ENCODE measurements around the gene CPEB1.

Gene CPEB1

GRCh38 chr15:82649226-82649999, 2.2 kb upstream of the CPEB1 start:
- no peak overlapping the region for H3K4me3 ChIP-seq (ENCODE audit: low read depth, low read length)
- no peaks in the 10 kb centered on the region for H3K36me3 ChIP-seq (ENCODE audit: control insufficient read depth in 2 of 2, insufficient read depth in 1 of 2, low read length in 2 of 2)
- CTCF ChIA-PET: interaction anchor here (0.5 to 0.7 kb wide), 3 partner anchors 44 to 361 kb away, joined by 3 to 4 read pairs (median 3); no protein-coding TSS in a partner anchor
- no peaks in the 10 kb centered on the region for H3K4me1 ChIP-seq (ENCODE audit: control insufficient read depth, insufficient read depth, low read length)
- POLR2A ChIA-PET: interaction anchor here (2.0 kb wide), 1 partner anchor 101 kb away, joined by 10 read pairs; no protein-coding TSS in a partner anchor
- TF ChIP-seq ZNF155 (tag by site-specific recombination; IDR thresholded peaks at IDR 0.05) (no peak), ATF2 (tag by site-specific recombination; IDR thresholded peaks at IDR 0.05; ENCODE audit: low read depth) (no peak), ZEB2 (tag by site-specific recombination; IDR thresholded peaks at IDR 0.05) (no peak), ZSCAN18 (tag by site-specific recombination; IDR thresholded peaks at IDR 0.05) (no peak)
- H3K9me3 ChIP-seq (ENCODE audit: control insufficient read depth, insufficient read depth, low read depth, low read length): no peaks in the 10 kb centered on the region
- H3K27ac ChIP-seq (ENCODE audit: extremely low read depth, low read depth, low read length): no peak overlapping the region

GRCh38 chr15:82648257-82649103, 1.3 kb upstream of the CPEB1 start:
- no peak for TF ChIP-seq KLF7 (tag by site-specific recombination; IDR thresholded peaks at IDR 0.05; ENCODE audit: borderline replicate concordance)
- no peak for TF ChIP-seq ZNF544 (tag by site-specific recombination; IDR thresholded peaks at IDR 0.05)
- TF ChIP-seq ELK4 (IDR thresholded peaks at IDR 0.05; ENCODE audit: borderline replicate concordance, low read depth, low read length): no peak
- TF ChIP-seq ZFP69B (tag by site-specific recombination; IDR thresholded peaks at IDR 0.05): 0 out of 2 replicates have a peak, but pooled peaks have one; percentile 17
- no peak for TF ChIP-seq BCL11A (tag by site-specific recombination; IDR thresholded peaks at IDR 0.05; ENCODE audit: low read depth)
- no peak for TF ChIP-seq ZNF707 (tag by site-specific recombination; IDR thresholded peaks at IDR 0.05)
- peak overlapping the region; percentile 50 for H3K4me3 ChIP-seq (ENCODE audit: low read depth, low read length)
- CTCF ChIA-PET: interaction anchor here (0.6 to 0.7 kb wide), 2 partner anchors 45 to 784 kb away, joined by 3 read pairs; no protein-coding TSS in a partner anchor
- peaks cover 6% of the 10 kb centered on the region for H3K4me1 ChIP-seq (ENCODE audit: control insufficient read depth, insufficient read depth, low read length)
- no peak overlapping the region for H3K27ac ChIP-seq (ENCODE audit: extremely low read depth, low read depth, low read length)
- H3K9me3 ChIP-seq (ENCODE audit: control insufficient read depth, insufficient read depth, low read depth, low read length): no peaks in the 10 kb centered on the region
- POLR2A ChIA-PET: interaction anchor here (1.3 to 2.0 kb wide), 3 partner anchors 101 to 108 kb away, joined by 7 to 10 read pairs (median 9); partner anchors contain the start of gene RPS17
- H3K36me3 ChIP-seq (ENCODE audit: control insufficient read depth in 2 of 2, insufficient read depth in 1 of 2, low read length in 2 of 2): no peaks in the 10 kb centered on the region

GRCh38 chr15:82647835-82648256, 683 bp upstream of the CPEB1 start:
- Histone ChIP-seq H3K4me1 (ENCODE audit: control insufficient read depth, insufficient read depth, low read length) (peaks cover 8% of the 10 kb centered on the region), H3K36me3 (ENCODE audit: control insufficient read depth in 2 of 2, insufficient read depth in 1 of 2, low read length in 2 of 2) (no peaks in the 10 kb centered on the region), H3K4me3 (ENCODE audit: low read depth, low read length) (peak overlapping the region; percentile 50), H3K27ac (ENCODE audit: extremely low read depth, low read depth, low read length) (peak overlapping the region; percentile 45; the same call in 1 of the 2 replicates), H3K9me3 (ENCODE audit: control insufficient read depth, insufficient read depth, low read depth, low read length) (no peaks in the 10 kb centered on the region)
- ChIA-PET POLR2A (interaction anchor here (1.3 to 1.7 kb wide), 2 partner anchors 102 to 107 kb away, joined by 7 to 9 read pairs; partner anchors contain the start of gene RPS17), CTCF (interaction anchor here (0.6 to 0.7 kb wide), 2 partner anchors 34 to 784 kb away, joined by 3 to 4 read pairs; no protein-coding TSS in a partner anchor)
- TF ChIP-seq KLF1 (tag by site-specific recombination; IDR thresholded peaks at IDR 0.05) (no peak), ZNF76 (tag by site-specific recombination; IDR thresholded peaks at IDR 0.05; ENCODE audit: borderline replicate concordance, low read depth) (no peak), ZBTB8A (tag by site-specific recombination; IDR thresholded peaks at IDR 0.05) (peak; percentile 67; the same call in 1 of the 2 replicates), ZNF214 (tag by site-specific recombination; IDR thresholded peaks at IDR 0.05; ENCODE audit: borderline replicate concordance) (no peak), ZBTB26 (tag by site-specific recombination; optimal IDR thresholded peaks at IDR 0.05) (peak; percentile 61), ZNF600 (tag by site-specific recombination; IDR thresholded peaks at IDR 0.05) (no peak), ZNF561 (tag by site-specific recombination; IDR thresholded peaks at IDR 0.05; ENCODE audit: borderline replicate concordance) (0 out of 2 replicates have a peak, but pooled peaks have one; percentile 25), KLF9 (tag by site-specific recombination; IDR thresholded peaks at IDR 0.05; ENCODE audit: low read depth) (peak; percentile 8; the same call in 1 of the 2 replicates), HIC1 (tag by site-specific recombination; IDR thresholded peaks at IDR 0.05) (no peak), SP2 (tag by site-specific recombination; IDR thresholded peaks at IDR 0.05) (no peak; the same call in 1 of the 2 replicates)

All from HEK293 (cell line).